ENCODE results near the gene FAM163B. TPM values are rescaled to one million over a fixed set of nuclear protein-coding genes. Genes with fewer than 3 reads are reported as not detected.

Gene FAM163B
- total RNA-seq, 2 donors from 2014 or later = not detected

GRCh38 chr9:133571896-133572595 is 37.1 kb downstream of the FAM163B start:
- Histone ChIP-seq H3K27ac (no peak overlapping the region), H3K4me1 (ENCODE audit: control insufficient read depth in 1 of 2, low read depth in 2 of 2) (peaks cover 6 to 17% of the 10 kb centered on the region in 2 donors)
- no peak for ATAC-seq (ENCODE audit: insufficient number of reproducible peaks, low FRiP score, low read depth)

GRCh38 chr9:133571391-133571890 is 37.7 kb downstream of the FAM163B start:
- no peaks in the 10 kb centered on the region for H3K9me3 ChIP-seq

More at GRCh38 chr9:133571896-133572595, 37.1 kb downstream of the FAM163B start:
- no peaks in the 10 kb centered on the region for H3K9me3 ChIP-seq
- no peak overlapping the region for H3K4me3 ChIP-seq
- TF ChIP-seq, protein P1, sequence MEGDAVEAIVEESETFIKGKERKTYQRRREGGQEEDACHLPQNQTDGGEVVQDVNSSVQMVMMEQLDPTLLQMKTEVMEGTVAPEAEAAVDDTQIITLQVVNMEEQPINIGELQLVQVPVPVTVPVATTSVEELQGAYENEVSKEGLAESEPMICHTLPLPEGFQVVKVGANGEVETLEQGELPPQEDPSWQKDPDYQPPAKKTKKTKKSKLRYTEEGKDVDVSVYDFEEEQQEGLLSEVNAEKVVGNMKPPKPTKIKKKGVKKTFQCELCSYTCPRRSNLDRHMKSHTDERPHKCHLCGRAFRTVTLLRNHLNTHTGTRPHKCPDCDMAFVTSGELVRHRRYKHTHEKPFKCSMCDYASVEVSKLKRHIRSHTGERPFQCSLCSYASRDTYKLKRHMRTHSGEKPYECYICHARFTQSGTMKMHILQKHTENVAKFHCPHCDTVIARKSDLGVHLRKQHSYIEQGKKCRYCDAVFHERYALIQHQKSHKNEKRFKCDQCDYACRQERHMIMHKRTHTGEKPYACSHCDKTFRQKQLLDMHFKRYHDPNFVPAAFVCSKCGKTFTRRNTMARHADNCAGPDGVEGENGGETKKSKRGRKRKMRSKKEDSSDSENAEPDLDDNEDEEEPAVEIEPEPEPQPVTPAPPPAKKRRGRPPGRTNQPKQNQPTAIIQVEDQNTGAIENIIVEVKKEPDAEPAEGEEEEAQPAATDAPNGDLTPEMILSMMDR (IDR thresholded peaks at IDR 0.05) = no peak
- DNase-seq (ENCODE audit: low spot score) = no peak
- H3K27me3 ChIP-seq (replicated peaks; ENCODE audit: insufficient read depth) = no peaks in the 10 kb centered on the region
- H3K36me3 ChIP-seq = no peaks in the 10 kb centered on the region

DNA sequence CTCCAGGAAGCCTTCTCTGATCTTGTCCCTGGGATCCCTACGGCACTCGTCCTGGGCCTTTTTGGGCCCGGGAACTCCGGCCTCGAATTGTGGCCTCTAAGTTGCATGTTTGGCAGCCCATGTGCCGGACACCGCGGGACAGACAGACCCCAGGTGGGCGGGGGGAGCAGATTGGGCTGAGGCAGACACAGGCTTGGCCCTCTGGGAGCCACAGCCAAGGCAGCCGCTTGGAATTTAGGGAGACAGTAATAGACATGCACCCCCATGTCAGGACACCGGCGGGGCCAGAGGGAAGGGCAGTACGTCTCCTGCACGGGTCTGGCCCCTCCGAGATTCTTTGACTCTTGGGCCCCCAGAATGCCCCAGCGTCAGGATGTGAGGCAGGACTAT is 38.5 kb downstream of the FAM163B start:
- no peaks in the 10 kb centered on the region for H3K27me3 ChIP-seq (replicated peaks; ENCODE audit: insufficient read depth)
- ATAC-seq (ENCODE audit: insufficient number of reproducible peaks, low FRiP score, low read depth) (no peak), DNase-seq (ENCODE audit: low spot score) (no peak)
- H3K36me3 ChIP-seq = no peaks in the 10 kb centered on the region
- peaks cover 6 to 23% of the 10 kb centered on the region in 2 donors for H3K4me1 ChIP-seq (ENCODE audit: control insufficient read depth in 1 of 2, low read depth in 2 of 2)
- no peak overlapping the region for H3K27ac ChIP-seq
- TF ChIP-seq, protein P1 (IDR thresholded peaks at IDR 0.05) = no peak
- no peaks in the 10 kb centered on the region for H3K9me3 ChIP-seq
- H3K4me3 ChIP-seq = no peak overlapping the region

More at GRCh38 chr9:133571391-133571890, 37.7 kb downstream of the FAM163B start:
- H3K27ac ChIP-seq = no peak overlapping the region
- H3K27me3 ChIP-seq (replicated peaks; ENCODE audit: insufficient read depth) = no peaks in the 10 kb centered on the region
- no peak overlapping the region for H3K4me3 ChIP-seq
- no peak for DNase-seq (ENCODE audit: low spot score)
- peaks cover 6 to 17% of the 10 kb centered on the region in 2 donors for H3K4me1 ChIP-seq (ENCODE audit: control insufficient read depth in 1 of 2, low read depth in 2 of 2)
- ATAC-seq (ENCODE audit: insufficient number of reproducible peaks, low FRiP score, low read depth) = no peak
- TF ChIP-seq, protein P1 (IDR thresholded peaks at IDR 0.05) = no peak
- H3K36me3 ChIP-seq = no peaks in the 10 kb centered on the region

GRCh38 chr9:133569891-133570690 is 39.1 kb downstream of the FAM163B start:
- ATAC-seq (ENCODE audit: insufficient number of reproducible peaks, low FRiP score, low read depth) (no peak), DNase-seq (ENCODE audit: low spot score) (no peak)
- TF ChIP-seq, protein P1 (IDR thresholded peaks at IDR 0.05) = no peak
- H3K4me3 ChIP-seq = no peak overlapping the region
- no peak overlapping the region for H3K27ac ChIP-seq
- no peaks in the 10 kb centered on the region for H3K36me3 ChIP-seq
- no peaks in the 10 kb centered on the region for H3K27me3 ChIP-seq (replicated peaks; ENCODE audit: insufficient read depth)
- H3K9me3 ChIP-seq = no peaks in the 10 kb centered on the region
- H3K4me1 ChIP-seq (ENCODE audit: control insufficient read depth in 1 of 2, low read depth in 2 of 2) = peaks cover 6 to 29% of the 10 kb centered on the region in 2 donors
